ENCODE results near the gene SH2D1B. TPM values are rescaled to one million over a fixed set of nuclear protein-coding genes. Genes with fewer than 3 reads are reported as not detected.

SH2D1B gene
- total RNA-seq, 1 donor, result not detected

DNA sequence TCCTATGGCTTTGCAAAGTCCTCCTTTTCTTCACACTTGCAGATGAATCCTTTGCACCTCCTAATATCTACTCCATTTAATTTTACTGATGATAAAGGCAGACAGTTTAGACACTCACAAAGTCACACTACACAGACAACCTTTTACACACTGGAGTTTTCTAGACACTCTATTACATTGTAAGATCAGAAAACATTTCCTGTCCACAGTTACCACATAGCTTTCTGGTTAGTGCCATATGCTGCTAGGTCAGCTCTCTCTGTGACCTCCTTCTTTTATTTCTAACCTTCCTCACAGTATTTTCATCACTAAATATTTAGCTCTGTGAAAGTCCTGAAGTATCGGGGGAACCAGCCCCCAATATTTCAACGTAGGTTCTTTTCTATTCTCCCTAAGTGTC is 5.1 kb downstream of the SH2D1B start:
- no peaks in the 10 kb centered on the region for H3K4me1 ChIP-seq (ENCODE audit: insufficient read depth, low read length)
- H3K79me2 ChIP-seq (ENCODE audit: insufficient read depth, low read length), result no peaks in the 10 kb centered on the region
- H4K20me1 ChIP-seq (ENCODE audit: insufficient read depth, low read length), result no peaks in the 10 kb centered on the region
- H3K4me2 ChIP-seq (ENCODE audit: insufficient read depth, low read length), result no peak overlapping the region
- H2AFZ ChIP-seq (ENCODE audit: low read length), result no peak overlapping the region
- no peaks in the 10 kb centered on the region for H3K27me3 ChIP-seq (ENCODE audit: insufficient read depth, low read length)
- no peak for DNase-seq (ENCODE audit: insufficient read length, low spot score, missing footprints)
- no peaks in the 10 kb centered on the region for H3K9me3 ChIP-seq (ENCODE audit: low read depth, low read length)
- H3K4me3 ChIP-seq (ENCODE audit: insufficient read depth, low read length), result no peak overlapping the region
- H3K27ac ChIP-seq (ENCODE audit: low read depth, low read length), result no peak overlapping the region
- TF ChIP-seq, protein P1, sequence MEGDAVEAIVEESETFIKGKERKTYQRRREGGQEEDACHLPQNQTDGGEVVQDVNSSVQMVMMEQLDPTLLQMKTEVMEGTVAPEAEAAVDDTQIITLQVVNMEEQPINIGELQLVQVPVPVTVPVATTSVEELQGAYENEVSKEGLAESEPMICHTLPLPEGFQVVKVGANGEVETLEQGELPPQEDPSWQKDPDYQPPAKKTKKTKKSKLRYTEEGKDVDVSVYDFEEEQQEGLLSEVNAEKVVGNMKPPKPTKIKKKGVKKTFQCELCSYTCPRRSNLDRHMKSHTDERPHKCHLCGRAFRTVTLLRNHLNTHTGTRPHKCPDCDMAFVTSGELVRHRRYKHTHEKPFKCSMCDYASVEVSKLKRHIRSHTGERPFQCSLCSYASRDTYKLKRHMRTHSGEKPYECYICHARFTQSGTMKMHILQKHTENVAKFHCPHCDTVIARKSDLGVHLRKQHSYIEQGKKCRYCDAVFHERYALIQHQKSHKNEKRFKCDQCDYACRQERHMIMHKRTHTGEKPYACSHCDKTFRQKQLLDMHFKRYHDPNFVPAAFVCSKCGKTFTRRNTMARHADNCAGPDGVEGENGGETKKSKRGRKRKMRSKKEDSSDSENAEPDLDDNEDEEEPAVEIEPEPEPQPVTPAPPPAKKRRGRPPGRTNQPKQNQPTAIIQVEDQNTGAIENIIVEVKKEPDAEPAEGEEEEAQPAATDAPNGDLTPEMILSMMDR (IDR thresholded peaks at IDR 0.05; ENCODE audit: extremely low read depth, low read depth, low read length), result no peak
- H3K36me3 ChIP-seq (ENCODE audit: insufficient read depth, low read length), result no peaks in the 10 kb centered on the region

DNA sequence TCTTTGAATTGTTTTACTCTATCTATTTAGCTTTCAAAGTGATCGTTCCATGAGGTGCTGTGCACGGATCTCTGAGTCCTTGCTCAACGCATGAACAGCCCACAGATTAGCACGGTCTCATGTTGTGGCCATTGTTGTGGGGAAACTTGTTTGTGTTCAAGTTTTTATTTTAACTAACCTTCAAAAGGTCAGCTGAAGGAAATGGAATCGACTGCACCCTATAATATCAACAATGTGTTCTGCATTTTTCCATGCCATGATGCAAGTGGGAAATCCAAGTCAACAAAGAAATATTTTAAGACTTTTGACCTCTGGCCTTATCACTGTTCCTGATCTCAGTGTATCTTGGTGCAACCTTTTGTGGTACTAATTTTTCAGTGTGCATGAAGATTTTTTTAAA is 6.1 kb downstream of the SH2D1B start:
- TF ChIP-seq, protein P1 (IDR thresholded peaks at IDR 0.05; ENCODE audit: extremely low read depth, low read depth, low read length), result no peak
- H3K9me3 ChIP-seq (ENCODE audit: low read depth, low read length), result no peaks in the 10 kb centered on the region
- H3K36me3 ChIP-seq (ENCODE audit: insufficient read depth, low read length), result no peaks in the 10 kb centered on the region
- DNase-seq (ENCODE audit: insufficient read length, low spot score, missing footprints), result no peak
- H3K4me1 ChIP-seq (ENCODE audit: insufficient read depth, low read length), result no peaks in the 10 kb centered on the region
- H3K4me2 ChIP-seq (ENCODE audit: insufficient read depth, low read length), result no peak overlapping the region
- no peak overlapping the region for H3K4me3 ChIP-seq (ENCODE audit: insufficient read depth, low read length)
- no peak overlapping the region for H2AFZ ChIP-seq (ENCODE audit: low read length)
- no peak overlapping the region for H3K27ac ChIP-seq (ENCODE audit: low read depth, low read length)
- H3K79me2 ChIP-seq (ENCODE audit: insufficient read depth, low read length), result no peaks in the 10 kb centered on the region
- H3K27me3 ChIP-seq (ENCODE audit: insufficient read depth, low read length), result no peaks in the 10 kb centered on the region
- no peaks in the 10 kb centered on the region for H4K20me1 ChIP-seq (ENCODE audit: insufficient read depth, low read length)

DNA sequence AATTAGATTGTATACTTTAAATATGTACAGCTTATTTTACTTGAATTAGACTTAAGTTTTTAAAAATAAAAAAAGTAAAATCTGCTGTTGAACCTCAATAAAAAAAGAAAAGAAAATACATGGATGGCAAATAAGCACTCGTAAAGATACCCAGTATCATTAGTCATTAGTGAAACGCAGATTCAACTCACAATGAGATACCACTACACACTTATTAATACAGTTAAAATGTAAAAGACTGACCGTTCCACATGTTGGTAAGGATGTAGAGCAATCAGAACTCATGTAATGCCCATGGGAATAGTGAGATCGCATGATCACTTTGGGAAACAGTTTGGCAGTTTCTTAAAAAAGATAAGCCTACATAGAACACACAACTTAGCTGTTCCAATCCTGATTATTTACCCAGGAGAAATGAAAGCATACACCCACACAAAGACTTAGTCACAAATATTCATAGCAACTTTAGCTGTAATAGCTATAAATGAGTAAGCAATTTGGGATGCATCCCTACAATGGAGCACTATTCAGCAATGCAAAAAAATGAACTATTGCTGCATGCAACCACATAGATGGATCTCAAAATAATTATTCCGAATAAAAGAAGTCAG is 7.3 kb downstream of the SH2D1B start:
- Histone ChIP-seq H3K4me3 (ENCODE audit: insufficient read depth, low read length) (no peak overlapping the region), H3K9me3 (ENCODE audit: low read depth, low read length) (no peaks in the 10 kb centered on the region), H3K4me2 (ENCODE audit: insufficient read depth, low read length) (peak overlapping the region; percentile 70), H3K79me2 (ENCODE audit: insufficient read depth, low read length) (no peaks in the 10 kb centered on the region), H3K4me1 (ENCODE audit: insufficient read depth, low read length) (no peaks in the 10 kb centered on the region), H4K20me1 (ENCODE audit: insufficient read depth, low read length) (no peaks in the 10 kb centered on the region), H3K36me3 (ENCODE audit: insufficient read depth, low read length) (no peaks in the 10 kb centered on the region), H2AFZ (ENCODE audit: low read length) (no peak overlapping the region), H3K27me3 (ENCODE audit: insufficient read depth, low read length) (no peaks in the 10 kb centered on the region), H3K27ac (ENCODE audit: low read depth, low read length) (peak overlapping the region; percentile 56)
- TF ChIP-seq, protein P1 (IDR thresholded peaks at IDR 0.05; ENCODE audit: extremely low read depth, low read depth, low read length), result no peak
- DNase-seq (ENCODE audit: insufficient read length, low spot score, missing footprints), result no peak

DNA sequence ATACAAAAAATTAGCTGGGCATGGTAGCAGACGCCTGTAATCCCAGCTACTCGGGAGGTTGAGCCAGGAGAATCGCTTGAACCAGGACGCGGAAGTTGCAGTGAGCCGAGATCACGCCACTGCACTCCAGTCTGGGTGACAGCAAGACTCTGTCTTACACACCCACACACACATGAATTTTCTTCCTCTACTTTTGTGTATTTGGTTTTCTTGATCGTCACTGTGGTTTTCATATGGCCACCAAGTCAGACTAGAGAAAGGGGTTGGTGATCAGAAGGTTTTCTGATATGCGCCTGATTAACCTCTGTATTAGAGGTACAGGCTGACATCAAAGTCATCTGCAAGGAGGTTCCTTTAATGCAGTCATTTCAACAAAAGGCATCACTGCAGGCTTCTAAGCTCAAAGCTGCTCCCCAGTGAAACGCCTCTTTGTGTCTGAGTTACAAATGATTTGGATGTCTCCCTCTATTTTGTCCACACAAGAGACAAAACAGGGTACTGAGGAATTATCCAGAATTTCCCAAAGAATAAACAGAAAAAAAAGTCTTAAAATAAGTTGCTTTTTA is 11.1 kb downstream of the SH2D1B start:
- Histone ChIP-seq H3K4me1 (ENCODE audit: insufficient read depth, low read length) (no peaks in the 10 kb centered on the region), H4K20me1 (ENCODE audit: insufficient read depth, low read length) (no peaks in the 10 kb centered on the region), H2AFZ (ENCODE audit: low read length) (no peak overlapping the region), H3K27ac (ENCODE audit: low read depth, low read length) (no peak overlapping the region), H3K4me3 (ENCODE audit: insufficient read depth, low read length) (no peak overlapping the region), H3K27me3 (ENCODE audit: insufficient read depth, low read length) (peaks cover 27% of the 10 kb centered on the region), H3K4me2 (ENCODE audit: insufficient read depth, low read length) (no peak overlapping the region), H3K9me3 (ENCODE audit: low read depth, low read length) (no peaks in the 10 kb centered on the region), H3K36me3 (ENCODE audit: insufficient read depth, low read length) (no peaks in the 10 kb centered on the region), H3K79me2 (ENCODE audit: insufficient read depth, low read length) (no peaks in the 10 kb centered on the region)
- TF ChIP-seq, protein P1 (IDR thresholded peaks at IDR 0.05; ENCODE audit: extremely low read depth, low read depth, low read length), result no peak
- DNase-seq (ENCODE audit: insufficient read length, low spot score, missing footprints), result no peak
